Uterus (tissue), 2 donors: ENCODE measurements around the gene PTPRF.

Source experiments
- POLR2A ChIP-seq, 2 donors: fragments of 450-650 bp; IDR thresholded peaks; one replicate each; pipeline ENCODE4 v1.6.1; 2016; ENCODE audit warnings: antibody characterized with exemption in 2 of 2, mild to moderate bottlenecking in 1 of 2, moderate library complexity in 1 of 2
- TF ChIP-seq, protein P1 (sequence below), 4 experiments: fragments of 200-600 bp in 2 of 4; fragments of 450-650 bp in 2 of 4; sonication (generic) in 2 of 4; IDR thresholded peaks; one replicate each; pipeline ENCODE4 v1.5.1; 2016 to 2019; ENCODE audit warnings: antibody characterized with exemption in 4 of 4, mild to moderate bottlenecking in 2 of 4, moderate library complexity in 1 of 4

- TF ChIP-seq, protein P1, sequence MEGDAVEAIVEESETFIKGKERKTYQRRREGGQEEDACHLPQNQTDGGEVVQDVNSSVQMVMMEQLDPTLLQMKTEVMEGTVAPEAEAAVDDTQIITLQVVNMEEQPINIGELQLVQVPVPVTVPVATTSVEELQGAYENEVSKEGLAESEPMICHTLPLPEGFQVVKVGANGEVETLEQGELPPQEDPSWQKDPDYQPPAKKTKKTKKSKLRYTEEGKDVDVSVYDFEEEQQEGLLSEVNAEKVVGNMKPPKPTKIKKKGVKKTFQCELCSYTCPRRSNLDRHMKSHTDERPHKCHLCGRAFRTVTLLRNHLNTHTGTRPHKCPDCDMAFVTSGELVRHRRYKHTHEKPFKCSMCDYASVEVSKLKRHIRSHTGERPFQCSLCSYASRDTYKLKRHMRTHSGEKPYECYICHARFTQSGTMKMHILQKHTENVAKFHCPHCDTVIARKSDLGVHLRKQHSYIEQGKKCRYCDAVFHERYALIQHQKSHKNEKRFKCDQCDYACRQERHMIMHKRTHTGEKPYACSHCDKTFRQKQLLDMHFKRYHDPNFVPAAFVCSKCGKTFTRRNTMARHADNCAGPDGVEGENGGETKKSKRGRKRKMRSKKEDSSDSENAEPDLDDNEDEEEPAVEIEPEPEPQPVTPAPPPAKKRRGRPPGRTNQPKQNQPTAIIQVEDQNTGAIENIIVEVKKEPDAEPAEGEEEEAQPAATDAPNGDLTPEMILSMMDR (IDR thresholded peaks at IDR 0.05), result no peak
- TF ChIP-seq POLR2A (IDR thresholded peaks at IDR 0.05), result no peak
These were observed 27.1 kb downstream of the PTPRF start for GRCh38 chr1:43557744-43558245.
